HG02981 (cell line): ENCODE results near the gene ZNF557.

Experiments used
- ATAC-seq: cut with Tn5 transposase; IDR thresholded peaks from one replicate; pipeline ENCODE4 v1.9.1; 2021; ENCODE audit warnings: mild to moderate bottlenecking, moderate library complexity; ENCODE audit not compliant: unreplicated experiment

Gene ZNF557

DNA sequence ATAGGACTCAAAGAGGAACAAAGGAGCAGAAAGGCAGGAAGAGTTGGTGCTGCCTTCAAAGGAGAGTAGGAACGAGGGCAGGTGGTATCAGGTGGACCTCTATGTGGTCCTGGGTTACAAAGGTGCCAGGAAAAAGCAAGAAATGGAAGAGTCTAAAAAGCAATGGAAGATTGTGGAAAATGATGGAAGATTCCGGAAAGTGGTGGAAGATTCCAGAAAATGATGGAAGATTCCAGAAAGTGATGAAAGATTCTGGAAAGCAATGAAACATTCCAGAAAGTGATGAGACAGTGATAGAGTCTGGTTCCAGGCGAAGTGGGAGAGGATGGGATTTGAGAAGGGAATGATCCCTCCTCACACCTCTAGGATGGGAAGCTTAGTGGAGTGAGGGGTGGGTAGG is 55.3 kb downstream of the ZNF557 start:
- no peak for ATAC-seq

DNA sequence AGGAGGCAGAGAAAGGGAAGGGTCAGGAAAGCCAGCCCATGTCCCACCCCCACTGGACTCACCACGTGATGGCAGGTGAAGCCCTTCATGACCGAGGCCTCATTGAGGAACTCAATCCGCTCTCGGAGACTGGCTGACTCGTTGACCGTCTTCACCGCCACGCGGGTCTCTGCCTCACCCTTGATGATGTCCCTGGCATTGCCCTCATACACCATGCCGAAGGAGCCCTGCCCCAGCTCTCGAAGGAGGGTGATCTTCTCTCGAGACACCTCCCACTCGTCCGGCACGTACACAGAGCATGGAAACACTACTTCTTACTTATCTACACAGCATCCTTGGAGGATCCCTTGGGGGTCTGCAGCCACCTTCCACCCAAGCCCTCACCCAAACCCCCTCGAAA is 55.7 kb downstream of the ZNF557 start:
- ATAC-seq: no peak

DNA sequence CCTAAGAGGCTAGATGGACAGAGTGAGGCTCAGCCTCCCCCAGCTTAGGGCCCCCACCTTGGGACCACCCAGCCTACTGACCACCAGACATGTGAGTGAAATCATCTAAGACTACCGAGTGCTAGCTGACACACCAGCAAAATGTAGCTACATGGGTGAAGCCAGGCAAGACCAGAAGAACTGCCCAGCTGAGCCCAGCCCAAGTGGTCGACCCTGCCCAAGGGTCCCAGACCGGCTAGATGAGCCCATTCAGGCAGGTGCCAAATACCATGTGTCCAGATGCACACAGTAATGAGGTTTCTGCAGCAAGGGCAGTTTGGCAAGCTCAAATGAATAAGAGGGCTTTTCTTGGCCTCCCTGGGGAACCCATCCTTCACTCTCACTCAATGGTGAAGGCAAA is 56.6 kb downstream of the ZNF557 start:
- ATAC-seq: no peak

DNA sequence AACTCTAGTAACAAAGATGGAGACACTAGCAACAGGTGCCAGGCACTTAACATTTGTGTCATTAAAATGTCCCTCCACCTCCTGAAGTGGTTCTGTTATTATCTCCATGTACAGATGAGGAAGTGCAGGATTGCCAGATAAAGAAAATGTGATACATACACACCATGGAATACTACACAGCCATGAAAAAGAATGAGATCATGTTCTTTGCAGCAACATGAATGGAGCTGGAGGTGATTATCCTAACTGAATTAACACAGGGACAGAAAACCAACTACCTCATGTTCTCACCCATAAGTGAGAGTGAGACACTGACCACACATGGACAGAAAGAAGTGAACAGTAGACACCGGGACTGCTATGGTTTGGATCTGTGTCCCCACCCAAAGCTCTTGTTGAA is 60.5 kb downstream of the ZNF557 start:
- ATAC-seq: no peak

DNA sequence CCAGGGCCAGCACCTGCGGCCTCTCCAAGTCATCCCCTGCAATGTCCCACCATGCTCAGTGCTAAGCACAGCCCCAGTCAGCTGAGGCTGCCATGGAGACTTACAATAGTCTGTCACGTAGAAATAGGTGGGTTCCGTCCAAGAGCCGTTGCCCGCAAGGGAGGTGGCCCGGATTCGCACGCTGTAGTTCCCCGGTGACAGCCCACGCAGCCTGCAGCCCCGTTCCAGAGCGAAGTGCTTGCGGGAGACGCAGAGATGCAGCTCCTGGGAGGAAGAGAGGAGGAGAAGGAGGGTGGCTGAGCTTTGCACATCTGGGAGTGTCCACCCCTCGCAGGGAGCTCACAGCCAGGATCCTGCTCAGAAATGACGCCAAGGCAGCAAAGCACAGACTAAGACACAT is 62.6 kb downstream of the ZNF557 start:
- ATAC-seq: no peak

DNA sequence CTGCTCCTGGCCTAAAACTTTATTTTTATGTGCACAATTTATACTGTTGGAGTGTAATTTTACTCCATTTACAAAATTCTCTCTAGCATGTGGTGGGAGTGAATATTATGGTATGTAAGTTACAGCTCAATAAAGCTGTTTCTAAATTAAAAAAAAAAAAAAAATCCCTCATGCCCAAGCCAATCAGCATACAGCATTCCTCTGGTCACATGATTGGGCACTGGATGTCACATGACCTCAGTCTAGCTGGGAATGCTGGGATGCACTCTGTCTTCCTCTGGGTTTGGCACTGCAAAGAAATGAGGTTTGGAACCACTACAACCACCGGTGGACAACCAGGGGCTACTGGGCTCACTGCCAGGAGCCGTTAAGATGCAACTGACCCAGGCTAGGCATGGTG is 67.6 kb downstream of the ZNF557 start:
- no peak for ATAC-seq
